Heart right ventricle (tissue), 16 donors: Measurements from ENCODE around the gene SS18L1. TPM values are rescaled to one million over a fixed set of nuclear protein-coding genes. Genes with fewer than 3 reads are reported as not detected.

ENCODE experiments used
- ATAC-seq, 8 donors: fragments of 200-7000 bp; cut with Tn5 transposase; one replicate each; pipeline ENCODE4 v1.9.1; 2020; ENCODE audit warnings: mild to moderate bottlenecking in 8 of 8, moderate library complexity in 8 of 8, moderate number of reproducible peaks in 1 of 8
- DNase-seq, 2 donors: peaks; one replicate each; pipeline ENCODE4 v3.0.0-alpha.2; 2020
- H3K27ac ChIP-seq, 10 donors: fragments of 200-600 bp; sonication (generic) in 2 of 10; one replicate each; pipeline versions ENCODE4 v1.5.0 to v1.8.0; 2020 to 2022; ENCODE audit warnings: mild to moderate bottlenecking in 3 of 10
- H3K27me3 ChIP-seq, 7 donors: fragments of 200-600 bp; one replicate each; pipeline ENCODE4 v1.8.0; 2021 to 2022; ENCODE audit warnings: mild to moderate bottlenecking in 2 of 7
- H3K36me3 ChIP-seq, 9 donors: fragments of 200-600 bp; sonication (generic) in 1 of 9; one replicate each; pipeline versions ENCODE4 v1.5.0 to v1.8.0; 2020 to 2022; ENCODE audit warnings: mild to moderate bottlenecking in 2 of 9
- H3K4me1 ChIP-seq, 9 donors: fragments of 200-600 bp; sonication (generic) in 1 of 9; one replicate each; pipeline versions ENCODE4 v1.5.0 to v1.8.0; 2020 to 2022; ENCODE audit warnings: mild to moderate bottlenecking in 4 of 9
- H3K4me3 ChIP-seq, 10 donors: fragments of 200-600 bp; sonication (generic) in 2 of 10; one replicate each; pipeline versions ENCODE4 v1.5.0 to v1.8.0; 2020 to 2022; ENCODE audit warnings: mild to moderate bottlenecking in 7 of 10, moderate library complexity in 2 of 10
- H3K9me3 ChIP-seq, 11 donors: fragments of 200-600 bp in 10 of 11; sonication (generic) in 2 of 11; one replicate each; pipeline versions ENCODE4 v1.5.0 to v1.8.0; 2013 to 2022; ENCODE audit warnings: mild to moderate bottlenecking in 2 of 11, control low read depth in 1 of 11, moderate library complexity in 1 of 11
- CTCF ChIP-seq, 9 donors: fragments of 200-600 bp; sonication (generic) in 2 of 9; IDR thresholded peaks; one replicate each; pipeline versions ENCODE4 v1.5.0 to v1.8.0; 2021 to 2022; ENCODE audit warnings: antibody characterized with exemption in 9 of 9, mild to moderate bottlenecking in 5 of 9, moderate library complexity in 1 of 9
- WGBS, 2 donors: extraction: QIAGEN DNeasy Blood & Tissue Kit; methylation state at CpG; one replicate each; pipeline ENCODE4 v1.1.7; 2013; ENCODE audit warnings: inconsistent platforms in 1 of 2; 5-methylcytosine and 5-hydroxymethylcytosine counted together
- intact Hi-C, 10 donors: fragments of 100-400 bp; cut with DNase I; formaldehyde crosslinking; loops; one replicate each; pipeline versions ENCODE4 v1.11.1 to v1.14.2; 2022
- polyA plus RNA-seq, 2 donors: library from polyadenylated mRNA; stranded (reverse); fragments of 200-250 nt; gene quantifications; one replicate each; pipeline ENCODE4 v1.2.3, GENCODE V29; 2013
- total RNA-seq, 10 donors: library from RNA; stranded (reverse); fragmentation: NEBNext Ultra II Directional in 3 of 10; extraction: Animal tissue kit (Norgen Biotek cat#: 25700) in 3 of 10; gene quantifications; one replicate each; pipeline versions ENCODE4 v1.2.1 to v1.2.4, GENCODE V29; 2021 to 2023
- donor health status: Arrhythmogenic right ventricular cardiomyopathy.
- donor health status: ischemic (EF 13 %, LVEDD 7.1; RV severe dilation, severe dysfunction).
- donor health status: healthy with polysubstance abuse.
- donor health status: DM: no; HTN: yes; CAD: no.
- donor health status: DM: no; HTN: no; CAD: no.
- donor health status: ischemic (EF 25% LVEDD 6.9; RV normal size, moderate dysfunction).
- donor health status: ischemic (EF 25% LVEDD 5.7; RV mildly dilated, moderate dysfunction).
- donor health status: healthy.
- donor health status: DM: yes; HTN: yes; CAD: no.
- donor health status: Ischemic cardiomyopathy.
- donor health status: ischemic (EF 35%, LVEDD 5.7; RV mildly dilated, moderate dysfunction).
- donor health status: nonischemic (EF 11% LVEDD 7.7; RV severe dilation, severe dysfunction).
- donor health status: DM: yes; HTN: yes; CAD: no.
- donor health status: PGD.
- donor health status: ischemic (EF 29% LVEDD 5.4; RV normal size, mild dysfunction).
- donor health status: nonischemic (EF 23%, LVEDD 6.1; RV moderate dilation, normal function).

SS18L1 gene
- total and polyA plus RNA-seq, 12 donors: 5.2 to 22.3 (median 7.4) TPM

- Histone ChIP-seq H3K27me3 (peaks cover 3 to 39% (median 28%) of the 10 kb centered on the region in 7 donors), H3K9me3 (no peaks in the 10 kb centered on the region), H3K36me3 (peaks cover 0 to 3% (median 0%) of the 10 kb centered on the region in 9 donors), H3K4me1 (no peaks in the 10 kb centered on the region), H3K27ac (no peak overlapping the region), H3K4me3 (no peak overlapping the region)
- intact Hi-C loops: loop anchor here in 1 of 10 donors (5.0 kb wide), 1 partner anchor 777 kb away; no protein-coding TSS in a partner anchor
- DNase-seq (peak in 1 of 2 donors; percentile 9), ATAC-seq (no peak)
- 39 to 44% methylated on average over 27 of the region's 27 CpGs for WGBS, 2 donors
- no peak for TF ChIP-seq CTCF (IDR thresholded peaks at IDR 0.05)
These were observed 65.5 kb downstream of the SS18L1 start for GRCh38 chr20:62208795-62209755.

GRCh38 chr20:62209850-62210495 lies 66.4 kb downstream of the SS18L1 start:
- DNase-seq (peak in 1 of 2 donors; percentile 5), ATAC-seq (no peak)
- intact Hi-C loops: loop anchor here in 1 of 10 donors (5.0 kb wide), 1 partner anchor 778 kb away; no protein-coding TSS in a partner anchor
- Histone ChIP-seq H3K4me3 (no peak overlapping the region), H3K9me3 (no peaks in the 10 kb centered on the region), H3K4me1 (no peaks in the 10 kb centered on the region), H3K36me3 (peaks cover 0 to 3% (median 0%) of the 10 kb centered on the region in 9 donors), H3K27me3 (peaks cover 3 to 48% (median 37%) of the 10 kb centered on the region in 7 donors), H3K27ac (no peak overlapping the region)
- 60 to 66% methylated on average over 17 of the region's 17 CpGs for WGBS, 2 donors
- no peak for TF ChIP-seq CTCF (IDR thresholded peaks at IDR 0.05)

- WGBS, 2 donors: 53 to 57% methylated on average over 21 of the region's 21 CpGs
- Histone ChIP-seq H3K4me3 (no peak overlapping the region), H3K4me1 (no peaks in the 10 kb centered on the region), H3K36me3 (peaks cover 0 to 3% (median 0%) of the 10 kb centered on the region in 9 donors), H3K27me3 (peaks cover 4 to 53% (median 42%) of the 10 kb centered on the region in 7 donors), H3K27ac (no peak overlapping the region), H3K9me3 (no peaks in the 10 kb centered on the region)
- DNase-seq: peak in 1 of 2 donors; percentile 7
- no peak for ATAC-seq
- intact Hi-C loops: no loop called here
- no peak for TF ChIP-seq CTCF (IDR thresholded peaks at IDR 0.05)
These were observed 66.9 kb downstream of the SS18L1 start for GRCh38 chr20:62210496-62210855.

- no peak for TF ChIP-seq CTCF (IDR thresholded peaks at IDR 0.05)
- intact Hi-C loops: no loop called here
- DNase-seq (peak in 1 of 2 donors; percentile 4), ATAC-seq (no peak)
- WGBS, 2 donors: 82 to 87% methylated on average over 8 of the region's 8 CpGs
- no peak overlapping the region for H3K27ac ChIP-seq
- no peaks in the 10 kb centered on the region for H3K4me1 ChIP-seq
- H3K36me3 ChIP-seq: peaks cover 0 to under 1% (median 0%) of the 10 kb centered on the region in 9 donors
- no peaks in the 10 kb centered on the region for H3K9me3 ChIP-seq
- H3K27me3 ChIP-seq: peaks cover 12 to 61% (median 49%) of the 10 kb centered on the region in 7 donors
- H3K4me3 ChIP-seq: no peak overlapping the region
These were observed 67.6 kb downstream of the SS18L1 start for GRCh38 chr20:62211216-62211615.
